ENCODE data around the gene TCF25. TPM values are rescaled to one million over a fixed set of nuclear protein-coding genes. Genes with fewer than 3 reads are reported as not detected.
A peak's percentile ranks its signal among the peaks of the same experiment; 100 is the strongest.

The TCF25 gene
- total and polyA plus RNA-seq, 3 donors from 2014 or later: 225 to 345 (median 334) TPM

- no peak for TF ChIP-seq CTCF (IDR thresholded peaks at IDR 0.05)
- TF ChIP-seq POLR2A (IDR thresholded peaks at IDR 0.05): no peak
- intact Hi-C loops (cut with DNase I; ENCODE audit: low total_unique reads): no loop called here
- H3K27me3 ChIP-seq: no peaks in the 10 kb centered on the region
- no peak overlapping the region for H3K4me3 ChIP-seq
- H3K27ac ChIP-seq: no peak overlapping the region
- H3K4me1 ChIP-seq: peaks cover 30% of the 10 kb centered on the region
- WGBS, 2 donors: 26 to 28% methylated on average over 4 to 32 of the region's 39 CpGs
- H3K9me3 ChIP-seq: no peaks in the 10 kb centered on the region
- no peaks in the 10 kb centered on the region for H3K36me3 ChIP-seq (ENCODE audit: low read depth, missing control alignments)
- peak; percentile 53 for DNase-seq
Observed at GRCh38 chr16:89917773-89918452, 44.5 kb downstream of the TCF25 start.

GRCh38 chr16:89918453-89919347 is 45.3 kb downstream of the TCF25 start, which contains the start of gene MC1R:
Gene MC1R, plus strand, starts transcription at chr16:89918862. Its CDS starts 397 bp downstream, at chr16:89919259.
- no peaks in the 10 kb centered on the region for H3K9me3 ChIP-seq
- H3K4me3 ChIP-seq: no peak within 1 kb of the TSS
- H3K4me1 ChIP-seq: peaks cover 33% of the 10 kb centered on the region
- no peak for TF ChIP-seq POLR2A (IDR thresholded peaks at IDR 0.05)
- TF ChIP-seq CTCF (IDR thresholded peaks at IDR 0.05): peak; percentile 14 to 33 (median 21)
- no peak for DNase-seq
- no peak within 1 kb of the TSS for H3K27ac ChIP-seq
- intact Hi-C loops (cut with DNase I; ENCODE audit: low total_unique reads): no loop called here
- no peaks in the 10 kb centered on the region for H3K27me3 ChIP-seq
- no peaks in the 10 kb centered on the region for H3K36me3 ChIP-seq (ENCODE audit: low read depth, missing control alignments)
- WGBS, 2 donors: 36 to 72% methylated on average over 16 to 23 of the region's 23 CpGs

GRCh38 chr16:89919535-89920406 is 46.4 kb downstream of the TCF25 start:
- Histone ChIP-seq H3K27ac (no peak overlapping the region), H3K36me3 (ENCODE audit: low read depth, missing control alignments) (no peaks in the 10 kb centered on the region), H3K27me3 (no peaks in the 10 kb centered on the region), H3K4me3 (no peak overlapping the region), H3K9me3 (no peaks in the 10 kb centered on the region), H3K4me1 (peaks cover 37% of the 10 kb centered on the region)
- no peak for DNase-seq
- intact Hi-C loops (cut with DNase I; ENCODE audit: low total_unique reads): no loop called here
- TF ChIP-seq CTCF (IDR thresholded peaks at IDR 0.05) (no peak), POLR2A (IDR thresholded peaks at IDR 0.05) (no peak)
- WGBS, 2 donors: 94 to 95% methylated on average over 36 to 52 of the region's 52 CpGs

- Histone ChIP-seq H3K9me3 (no peaks in the 10 kb centered on the region), H3K36me3 (ENCODE audit: low read depth, missing control alignments) (no peaks in the 10 kb centered on the region), H3K4me3 (no peak overlapping the region), H3K4me1 (peaks cover 37% of the 10 kb centered on the region), H3K27me3 (no peaks in the 10 kb centered on the region), H3K27ac (no peak overlapping the region)
- no peak for DNase-seq
- 56 to 68% methylated on average over 5 to 6 of the region's 6 CpGs for WGBS, 2 donors
- TF ChIP-seq POLR2A (IDR thresholded peaks at IDR 0.05) (no peak), CTCF (IDR thresholded peaks at IDR 0.05) (no peak)
- intact Hi-C loops (cut with DNase I; ENCODE audit: low total_unique reads): no loop called here
Observed at GRCh38 chr16:89920723-89921122, 47.3 kb downstream of the TCF25 start.

Data from testis (tissue), 3 donors.